ENCODE measurements around the gene LCOR. TPM values are rescaled to one million over a fixed set of nuclear protein-coding genes. Genes with fewer than 3 reads are reported as not detected.
"Not testable (repeated sequence)": the region's sequence is repeated elsewhere in the genome, so short reads cannot be mapped to it uniquely, and the experiment has no call there.

Gene LCOR
- total RNA-seq, 4 donors from 2014 or later = 61.9 to 133 (median 81.2) TPM

DNA sequence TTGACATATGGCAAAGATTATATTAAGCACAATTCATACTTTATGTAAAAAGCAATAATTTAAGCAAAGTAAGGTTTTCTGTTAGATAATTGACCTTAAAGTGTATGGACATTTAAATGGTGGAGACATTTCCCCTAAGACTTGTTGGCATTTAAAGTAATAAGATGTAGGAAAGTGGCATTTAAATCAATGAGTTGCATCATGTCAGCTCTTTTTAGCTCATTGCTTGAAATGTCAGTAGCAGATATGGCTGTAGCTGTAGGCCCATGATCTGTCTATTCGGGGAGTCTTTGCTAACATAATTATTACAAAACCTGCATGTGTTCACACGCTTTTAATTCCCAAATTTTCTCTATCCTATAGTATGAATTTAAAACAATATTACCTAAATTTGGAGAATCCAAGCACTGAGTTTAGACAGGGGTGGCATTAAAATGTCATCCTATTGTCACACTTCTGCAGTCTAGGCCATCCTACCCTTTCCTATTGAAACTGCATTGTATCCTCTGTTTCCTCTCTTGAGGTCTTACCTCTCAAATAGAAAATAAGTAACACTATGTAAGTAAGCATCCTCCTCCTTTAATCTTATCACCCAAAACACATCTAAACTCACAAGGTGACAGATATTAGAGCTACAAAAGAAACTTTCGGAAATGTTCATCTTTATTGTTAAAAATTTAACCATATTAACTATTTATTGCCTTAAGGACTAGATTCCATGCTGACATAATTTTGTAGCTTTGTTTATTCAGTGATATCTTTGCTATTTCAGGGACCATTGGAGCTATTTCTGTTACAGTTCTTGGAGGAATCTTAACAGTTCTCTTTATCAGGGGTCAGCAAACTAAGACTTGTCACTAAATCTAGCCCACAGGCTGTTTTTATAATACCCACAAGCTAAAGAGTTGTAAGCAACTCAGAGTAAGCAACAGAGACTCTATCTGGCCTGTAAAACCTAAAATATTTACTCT lies 91.2 kb downstream of the LCOR start:
- no peaks in the 10 kb centered on the region for H3K27me3 ChIP-seq
- no peak for DNase-seq
- H3K4me3 ChIP-seq = no peak overlapping the region
- no peaks in the 10 kb centered on the region for H3K9me3 ChIP-seq
- H3K27ac ChIP-seq = no peak overlapping the region
- no peaks in the 10 kb centered on the region for H3K4me1 ChIP-seq
- TF ChIP-seq, protein P1, sequence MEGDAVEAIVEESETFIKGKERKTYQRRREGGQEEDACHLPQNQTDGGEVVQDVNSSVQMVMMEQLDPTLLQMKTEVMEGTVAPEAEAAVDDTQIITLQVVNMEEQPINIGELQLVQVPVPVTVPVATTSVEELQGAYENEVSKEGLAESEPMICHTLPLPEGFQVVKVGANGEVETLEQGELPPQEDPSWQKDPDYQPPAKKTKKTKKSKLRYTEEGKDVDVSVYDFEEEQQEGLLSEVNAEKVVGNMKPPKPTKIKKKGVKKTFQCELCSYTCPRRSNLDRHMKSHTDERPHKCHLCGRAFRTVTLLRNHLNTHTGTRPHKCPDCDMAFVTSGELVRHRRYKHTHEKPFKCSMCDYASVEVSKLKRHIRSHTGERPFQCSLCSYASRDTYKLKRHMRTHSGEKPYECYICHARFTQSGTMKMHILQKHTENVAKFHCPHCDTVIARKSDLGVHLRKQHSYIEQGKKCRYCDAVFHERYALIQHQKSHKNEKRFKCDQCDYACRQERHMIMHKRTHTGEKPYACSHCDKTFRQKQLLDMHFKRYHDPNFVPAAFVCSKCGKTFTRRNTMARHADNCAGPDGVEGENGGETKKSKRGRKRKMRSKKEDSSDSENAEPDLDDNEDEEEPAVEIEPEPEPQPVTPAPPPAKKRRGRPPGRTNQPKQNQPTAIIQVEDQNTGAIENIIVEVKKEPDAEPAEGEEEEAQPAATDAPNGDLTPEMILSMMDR (IDR thresholded peaks at IDR 0.05) = no peak
- TF ChIP-seq POLR2A (IDR thresholded peaks at IDR 0.05) = no peak
- H3K36me3 ChIP-seq = peaks cover 0 to 13% (median 0%) of the 10 kb centered on the region in 3 donors

DNA sequence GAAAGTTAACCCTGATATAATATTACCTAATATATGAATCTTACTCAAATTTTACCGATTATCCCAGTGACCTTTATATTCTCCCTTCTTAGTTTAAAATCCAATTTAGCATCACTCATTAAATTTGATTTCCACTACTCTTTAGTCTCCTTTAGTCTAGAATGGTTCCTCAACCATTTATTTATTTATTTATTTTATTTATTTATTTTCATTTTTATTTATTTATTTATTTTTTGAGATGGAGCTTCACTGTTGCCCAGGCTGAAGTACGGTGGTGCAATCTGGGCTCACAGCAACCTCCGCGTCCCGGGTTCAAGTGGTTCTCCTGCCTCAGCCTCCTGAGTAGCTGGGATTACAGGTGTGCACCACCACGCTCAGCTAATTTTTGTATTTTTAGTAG lies 92.8 kb downstream of the LCOR start:
- no peaks in the 10 kb centered on the region for H3K4me1 ChIP-seq
- H3K9me3 ChIP-seq = no peaks in the 10 kb centered on the region
- TF ChIP-seq, protein P1 (IDR thresholded peaks at IDR 0.05) = no peak
- TF ChIP-seq POLR2A (IDR thresholded peaks at IDR 0.05) = no peak
- H3K27ac ChIP-seq = no peak overlapping the region
- H3K27me3 ChIP-seq = no peaks in the 10 kb centered on the region
- DNase-seq = no peak
- H3K4me3 ChIP-seq = no peak overlapping the region
- peaks cover 0 to 17% (median 0%) of the 10 kb centered on the region in 3 donors for H3K36me3 ChIP-seq

DNA sequence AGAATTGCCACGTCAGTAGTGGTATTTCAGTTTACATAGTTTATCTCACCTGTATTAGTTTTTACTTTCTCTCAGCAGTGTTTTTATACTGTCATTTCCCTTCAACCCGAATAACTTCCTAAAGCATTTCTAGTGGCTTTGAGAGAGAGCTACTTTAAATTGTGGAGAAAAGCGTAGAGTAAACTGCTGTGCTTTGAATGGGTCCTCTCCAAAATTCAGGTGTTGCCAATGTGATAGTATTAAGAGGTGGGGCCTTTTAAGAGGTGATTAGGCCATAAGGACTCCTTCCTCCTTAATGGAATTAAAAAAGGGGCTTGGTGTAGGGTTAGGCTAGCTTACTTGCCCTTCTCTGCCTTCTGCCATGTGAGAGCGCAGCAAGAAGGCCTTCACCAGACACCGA lies 98.4 kb downstream of the LCOR start:
- H3K27ac ChIP-seq = no peak overlapping the region
- H3K9me3 ChIP-seq = no peaks in the 10 kb centered on the region
- no peak for TF ChIP-seq POLR2A (IDR thresholded peaks at IDR 0.05)
- TF ChIP-seq, protein P1 (IDR thresholded peaks at IDR 0.05) = no peak
- no peaks in the 10 kb centered on the region for H3K27me3 ChIP-seq
- no peak overlapping the region for H3K4me3 ChIP-seq
- peaks cover 0 to 15% (median 0%) of the 10 kb centered on the region in 3 donors for H3K36me3 ChIP-seq
- no peak for DNase-seq
- H3K4me1 ChIP-seq = no peaks in the 10 kb centered on the region

DNA sequence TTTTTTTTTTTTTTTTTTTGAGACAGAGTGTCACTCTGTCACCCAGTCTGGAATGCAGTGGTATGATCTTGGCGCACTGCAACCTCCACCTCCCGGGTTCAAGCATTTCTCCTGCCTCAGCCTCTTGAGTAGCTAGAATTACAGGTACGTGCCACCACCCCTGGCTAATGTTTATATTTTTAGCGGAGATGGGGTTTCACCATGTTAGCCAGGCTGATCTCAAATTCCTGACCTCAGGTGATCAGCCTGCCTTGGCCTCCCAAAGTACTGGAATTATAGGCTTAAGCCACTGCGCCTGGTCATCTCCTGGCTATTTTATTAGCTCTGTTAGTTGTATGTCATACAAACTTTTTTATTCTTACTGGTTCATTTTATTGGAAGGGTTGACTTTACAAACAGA lies 103.0 kb downstream of the LCOR start:
- no peak for DNase-seq
- TF ChIP-seq, protein P1 (IDR thresholded peaks at IDR 0.05) = no peak
- no peak for TF ChIP-seq POLR2A (IDR thresholded peaks at IDR 0.05)
- H3K36me3 ChIP-seq = peaks cover 0 to 3% (median 0%) of the 10 kb centered on the region in 3 donors
- no peak overlapping the region for H3K4me3 ChIP-seq
- no peaks in the 10 kb centered on the region for H3K27me3 ChIP-seq
- H3K4me1 ChIP-seq = no peaks in the 10 kb centered on the region
- no peaks in the 10 kb centered on the region for H3K9me3 ChIP-seq
- no peak overlapping the region for H3K27ac ChIP-seq

DNA sequence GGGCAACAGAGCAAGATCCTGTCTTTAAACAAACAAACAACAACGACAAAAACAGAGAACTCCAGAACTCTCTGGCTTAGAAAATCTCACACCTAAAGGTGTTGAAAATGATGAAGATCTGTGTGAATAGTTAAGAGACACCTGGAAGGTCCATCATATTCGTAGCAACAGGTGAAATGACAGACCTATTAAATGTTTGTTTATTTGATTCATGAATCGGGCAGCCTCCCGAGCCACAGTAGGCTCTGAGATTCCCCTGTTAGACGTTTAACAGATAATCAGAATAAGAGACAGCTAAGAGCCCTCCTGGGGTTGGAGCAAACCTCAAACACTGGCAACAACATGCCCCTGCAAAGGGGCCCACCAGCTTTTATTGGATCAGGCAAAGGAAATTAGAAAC lies 103.7 kb downstream of the LCOR start:
- H3K9me3 ChIP-seq = no peaks in the 10 kb centered on the region
- no peak for DNase-seq
- peaks cover 0 to 3% (median 0%) of the 10 kb centered on the region in 3 donors for H3K36me3 ChIP-seq
- H3K27me3 ChIP-seq = no peaks in the 10 kb centered on the region
- no peak for TF ChIP-seq POLR2A (IDR thresholded peaks at IDR 0.05)
- TF ChIP-seq, protein P1 (IDR thresholded peaks at IDR 0.05) = no peak
- no peak overlapping the region for H3K4me3 ChIP-seq
- H3K27ac ChIP-seq = no peak overlapping the region
- H3K4me1 ChIP-seq = no peaks in the 10 kb centered on the region

DNA sequence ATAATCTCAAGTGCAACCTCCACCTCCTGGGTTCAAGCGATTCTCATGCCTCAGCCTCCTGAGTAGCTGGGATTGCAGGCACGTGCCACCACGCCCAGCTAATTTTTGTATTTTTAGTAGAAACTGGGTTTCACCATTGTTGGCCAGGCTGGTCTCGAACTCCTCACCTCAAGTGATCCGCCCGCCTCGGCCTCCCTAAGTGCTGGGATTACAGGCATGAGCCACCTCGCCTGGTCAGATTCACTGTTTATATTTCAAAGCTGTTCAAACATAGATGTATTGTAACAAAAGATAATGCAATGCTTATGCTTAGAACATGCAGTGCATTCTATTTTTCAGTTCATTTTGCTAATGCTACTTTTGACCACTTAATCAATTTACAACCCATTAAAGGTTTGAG lies 111.1 kb downstream of the LCOR start:
- not testable (repeated sequence) for H3K36me3 ChIP-seq, H3K4me1 ChIP-seq, DNase-seq, H3K27me3 ChIP-seq, H3K9me3 ChIP-seq, H3K4me3 ChIP-seq, H3K27ac ChIP-seq

Data from Peyer's patch (tissue), 4 donors.